GM21825 (cell line): ENCODE data around the gene AOPEP.
"Not testable (repeated sequence)": the region's sequence is repeated elsewhere in the genome, so short reads cannot be mapped to it uniquely, and the experiment has no call there.

Source experiments
- ATAC-seq: cut with Tn5 transposase; IDR thresholded peaks from one replicate; pipeline ENCODE4 v1.9.1; 2021; ENCODE audit warnings: mild to moderate bottlenecking, moderate library complexity; ENCODE audit not compliant: unreplicated experiment

The AOPEP gene

GRCh38 chr9:94865582-94866452 is 139.3 kb downstream of the AOPEP start:
- ATAC-seq = no peak

- no peak for ATAC-seq
Observed at GRCh38 chr9:94866770-94867169, 140.3 kb downstream of the AOPEP start.

- ATAC-seq = no peak
Observed at GRCh38 chr9:94867281-94867841, 140.9 kb downstream of the AOPEP start.

GRCh38 chr9:94867842-94868312 is 141.4 kb downstream of the AOPEP start:
- no peak for ATAC-seq

GRCh38 chr9:94868464-94868863 is 142.0 kb downstream of the AOPEP start:
- ATAC-seq = no peak

GRCh38 chr9:94869415-94869843 is 142.9 kb downstream of the AOPEP start:
- no peak for ATAC-seq

GRCh38 chr9:94870465-94870792 is 143.9 kb downstream of the AOPEP start:
- ATAC-seq = no peak

- no peak for ATAC-seq
Observed at GRCh38 chr9:94870793-94871558, 144.5 kb downstream of the AOPEP start.

GRCh38 chr9:94872083-94872833 is 145.8 kb downstream of the AOPEP start:
- ATAC-seq = no peak

GRCh38 chr9:94872891-94873511 is 146.5 kb downstream of the AOPEP start:
- no peak for ATAC-seq

GRCh38 chr9:94874316-94874715 is 147.8 kb downstream of the AOPEP start:
- no peak for ATAC-seq

GRCh38 chr9:94875300-94876020 is 149.0 kb downstream of the AOPEP start:
- peak; percentile 73 for ATAC-seq

GRCh38 chr9:94878804-94879203 is 152.3 kb downstream of the AOPEP start:
- ATAC-seq = not testable (repeated sequence)

- ATAC-seq = no peak
Observed at GRCh38 chr9:94879230-94879629, 152.7 kb downstream of the AOPEP start.

GRCh38 chr9:94881023-94881422 is 154.5 kb downstream of the AOPEP start:
- ATAC-seq = no peak

- no peak for ATAC-seq
Observed at GRCh38 chr9:94881454-94881853, 155.0 kb downstream of the AOPEP start.

GRCh38 chr9:94881940-94882339 is 155.4 kb downstream of the AOPEP start:
- ATAC-seq = no peak

GRCh38 chr9:94882966-94883641 is 156.6 kb downstream of the AOPEP start:
- no peak for ATAC-seq

GRCh38 chr9:94885854-94886447 is 159.5 kb downstream of the AOPEP start:
- no peak for ATAC-seq
